Adipose tissue (tissue), 3 donors: ENCODE data around the gene AMBRA1. TPM values are rescaled to one million over a fixed set of nuclear protein-coding genes. Genes with fewer than 3 reads are reported as not detected.

ENCODE experiments used
- H3K27ac ChIP-seq: one replicate; pipeline ENCODE4 v1.5.1; 2013; ENCODE audit warnings: low read depth, low read length
- WGBS, 3 donors: extraction: QIAGEN DNeasy Blood & Tissue Kit; methylation state at CpG; one replicate each; pipeline ENCODE4 v1.1.7; 2013; 5-methylcytosine and 5-hydroxymethylcytosine counted together
- polyA plus RNA-seq, 3 donors: library from polyadenylated mRNA; stranded (reverse); fragments of 200-250 nt; gene quantifications; one replicate each; pipeline ENCODE4 v1.2.3, GENCODE V29; 2013
- donor health status: healthy with polysubstance abuse.
- donor health status: Bipolar disorder and iron deficiency.
- donor health status: healthy.

The AMBRA1 gene
- polyA plus RNA-seq = 10 to 100 TPM in 1 of 3 donors, 1 to 10 TPM in 2; 7.6 to 10.7 (median 9.9) TPM

- WGBS, 3 donors = 1% methylated on average over 52 to 54 of the region's 54 CpGs
These were observed at the start of gene AMBRA1 for GRCh38 chr11:46593550-46594373. Gene AMBRA1 (minus strand): TSS chr11:46594023. CDS start chr11:46548380, 45,643 bp downstream.

GRCh38 chr11:46643531-46643930, 49.7 kb upstream of the AMBRA1 start:
- H3K27ac ChIP-seq = no peak overlapping the region
- WGBS, 3 donors = 80 to 99% (median 99%) methylated on average over 3 of the region's 3 CpGs

More at GRCh38 chr11:46593550-46594373, at the start of gene AMBRA1:
- no peak within 1 kb of the TSS for H3K27ac ChIP-seq

DNA sequence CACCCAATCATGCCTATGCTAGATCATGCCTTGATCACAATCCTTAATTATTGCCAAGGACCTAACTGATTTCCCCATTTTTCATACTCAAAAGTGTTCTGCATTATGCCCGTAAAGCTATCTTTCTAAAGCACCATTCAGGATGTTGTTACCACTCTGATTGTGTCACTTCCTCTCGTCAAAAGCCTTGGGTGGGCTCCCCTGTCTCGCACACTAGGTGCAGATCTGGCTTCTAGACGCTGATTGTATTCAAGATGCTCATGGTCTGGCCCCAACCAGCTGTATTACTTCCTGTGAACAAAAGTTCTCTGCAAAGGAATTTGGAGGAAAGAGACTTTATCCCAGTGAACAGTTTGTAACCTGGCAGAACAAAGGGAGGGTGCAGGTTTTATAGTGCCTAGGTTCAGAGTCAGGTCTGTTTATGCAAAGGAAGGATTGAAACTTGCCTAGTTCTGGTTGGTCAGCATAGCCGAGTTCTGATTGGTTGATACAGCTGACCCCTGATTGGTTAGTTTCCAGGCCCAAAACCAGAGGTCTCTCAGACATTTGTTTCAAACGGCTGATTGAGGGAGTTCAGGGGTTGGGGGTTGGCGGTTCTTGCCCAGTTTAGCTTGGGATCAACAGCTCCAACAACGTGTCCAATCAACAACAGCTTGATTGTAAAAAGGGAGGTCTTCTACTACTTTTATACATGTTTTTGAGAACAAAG, 49.0 kb upstream of the AMBRA1 start:
- no peak overlapping the region for H3K27ac ChIP-seq
- WGBS, 3 donors = 74 to 89% (median 84%) methylated on average over 8 of the region's 8 CpGs

GRCh38 chr11:46641639-46642038, 47.8 kb upstream of the AMBRA1 start:
- 80 to 93% (median 89%) methylated on average over 3 of the region's 3 CpGs for WGBS, 3 donors
- no peak overlapping the region for H3K27ac ChIP-seq

DNA sequence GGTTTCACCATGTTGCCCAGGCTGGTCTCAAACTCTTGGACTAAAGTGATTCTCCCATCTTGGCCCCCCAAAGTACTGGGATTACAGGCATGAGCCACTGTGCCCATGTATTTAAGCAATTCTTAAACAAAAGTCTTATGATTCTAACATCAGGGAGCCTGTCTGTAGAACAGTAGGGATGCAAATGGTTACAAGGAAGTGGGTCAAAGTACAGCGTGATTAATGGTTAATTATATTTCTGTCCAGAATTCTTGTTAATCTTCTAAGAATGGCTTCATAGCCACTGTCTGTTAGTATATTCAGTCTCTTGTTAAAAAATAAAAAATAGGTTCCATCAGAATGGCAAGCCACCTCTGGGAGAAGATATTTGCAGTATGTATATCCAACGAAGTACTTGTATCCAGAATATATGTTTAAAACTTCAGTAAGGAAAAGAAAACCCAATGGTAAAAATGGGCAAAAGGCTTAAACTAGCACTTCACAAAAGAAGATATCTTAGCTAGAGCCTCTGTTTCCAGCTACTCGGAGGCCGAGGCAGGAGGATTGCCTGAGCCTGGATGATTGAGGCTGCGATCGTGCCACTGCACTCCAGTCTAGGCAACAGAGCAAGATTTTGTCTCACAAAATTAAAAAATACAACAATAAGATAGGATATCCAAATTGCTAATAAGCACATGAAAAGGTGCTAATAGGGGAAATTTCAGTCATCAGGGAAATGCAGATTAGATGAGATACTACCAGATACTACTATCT, 46.4 kb upstream of the AMBRA1 start:
- 86 to 93% (median 93%) methylated on average over 6 of the region's 6 CpGs for WGBS, 3 donors

GRCh38 chr11:46639197-46639839, 45.5 kb upstream of the AMBRA1 start:
- 83 to 96% (median 88%) methylated on average over 7 of the region's 7 CpGs for WGBS, 3 donors

More for the DNA sequence above, 46.4 kb upstream of the AMBRA1 start:
- H3K27ac ChIP-seq = no peak overlapping the region

GRCh38 chr11:46637546-46637945, 43.7 kb upstream of the AMBRA1 start:
- no peak overlapping the region for H3K27ac ChIP-seq
- 95 to 99% (median 98%) methylated on average over 5 of the region's 5 CpGs for WGBS, 3 donors

More at GRCh38 chr11:46639197-46639839, 45.5 kb upstream of the AMBRA1 start:
- no peak overlapping the region for H3K27ac ChIP-seq

GRCh38 chr11:46635557-46636139, 41.8 kb upstream of the AMBRA1 start:
- 79 to 87% (median 82%) methylated on average over 5 of the region's 5 CpGs for WGBS, 3 donors
- H3K27ac ChIP-seq = no peak overlapping the region

GRCh38 chr11:46633291-46634217, 39.7 kb upstream of the AMBRA1 start:
- 89 to 96% (median 92%) methylated on average over 22 of the region's 22 CpGs for WGBS, 3 donors
- no peak overlapping the region for H3K27ac ChIP-seq

GRCh38 chr11:46632502-46632901, 38.7 kb upstream of the AMBRA1 start:
- 79 to 95% (median 84%) methylated on average over 1 of the region's 1 CpG for WGBS, 3 donors
- H3K27ac ChIP-seq = no peak overlapping the region

DNA sequence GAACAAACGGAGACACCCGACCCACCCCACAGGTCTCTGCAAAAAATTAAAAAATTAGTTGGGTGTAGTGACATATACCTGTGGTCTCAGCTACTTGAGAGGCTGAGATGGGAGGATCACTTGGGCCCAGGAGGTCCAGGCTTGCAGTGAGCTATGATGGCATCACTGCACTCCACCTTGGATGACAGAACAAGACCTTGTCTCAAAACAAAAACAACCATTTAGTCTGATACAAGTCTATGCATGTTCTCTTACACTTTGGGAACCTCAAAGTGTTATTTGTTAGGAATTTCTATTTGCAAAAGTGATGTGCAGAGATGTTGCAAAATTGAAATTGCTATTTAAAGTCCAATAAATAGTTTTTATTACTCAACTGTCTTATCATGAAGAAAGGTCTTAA, 37.9 kb upstream of the AMBRA1 start:
- no peak overlapping the region for H3K27ac ChIP-seq
- 88 to 90% (median 88%) methylated on average over 2 of the region's 2 CpGs for WGBS, 3 donors

GRCh38 chr11:46630237-46630636, 36.4 kb upstream of the AMBRA1 start:
- WGBS, 3 donors = 98 to 100% (median 100%) methylated on average over 1 of the region's 1 CpG
- no peak overlapping the region for H3K27ac ChIP-seq

DNA sequence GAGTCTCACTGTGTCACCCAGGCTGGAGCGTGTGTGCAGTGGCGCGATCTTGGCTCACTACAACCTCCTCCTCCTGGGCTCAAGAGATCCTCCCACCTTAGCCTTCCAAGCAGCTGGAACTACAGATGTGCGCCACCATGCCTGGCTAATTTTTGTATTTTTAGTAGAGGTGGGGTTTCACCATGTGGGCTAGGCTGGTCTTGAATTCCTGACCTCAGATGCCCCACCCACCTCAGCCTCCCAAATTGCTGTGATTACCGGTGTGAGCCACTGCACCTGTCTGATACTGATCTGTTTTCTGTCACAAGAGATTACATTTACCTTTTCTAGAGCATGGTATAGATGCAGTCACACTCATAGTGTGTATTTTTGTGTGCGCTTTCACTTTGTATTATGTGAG, 35.1 kb upstream of the AMBRA1 start:
- WGBS, 3 donors = 83 to 90% (median 86%) methylated on average over 6 of the region's 6 CpGs
- no peak overlapping the region for H3K27ac ChIP-seq

GRCh38 chr11:46625406-46625805, 31.6 kb upstream of the AMBRA1 start:
- H3K27ac ChIP-seq = no peak overlapping the region
- WGBS, 3 donors = 46 to 92% (median 81%) methylated on average over 3 of the region's 3 CpGs

- WGBS, 3 donors = 41 to 76% (median 71%) methylated on average over 6 of the region's 6 CpGs
These were observed 25.0 kb upstream of the AMBRA1 start for GRCh38 chr11:46618837-46619236.

DNA sequence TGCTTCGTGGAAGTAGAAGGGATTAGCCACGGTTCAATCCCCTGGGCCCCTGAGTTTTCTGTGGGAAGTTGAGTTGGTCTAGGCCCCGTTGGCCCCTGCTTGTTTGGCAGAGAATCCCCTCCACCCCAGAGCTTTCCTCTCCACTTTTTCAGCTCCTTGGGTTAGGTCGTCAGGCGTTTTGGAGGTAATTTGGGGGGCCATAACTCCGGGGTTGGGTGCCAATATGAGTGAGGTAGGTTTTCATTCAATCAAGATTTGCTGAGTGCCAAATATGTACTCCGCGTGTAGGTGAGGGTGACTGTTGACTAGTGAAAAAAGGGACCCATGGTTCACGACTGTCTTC, 24.1 kb upstream of the AMBRA1 start:
- H3K27ac ChIP-seq = peak overlapping the region; percentile 74
- 0 to 3% (median 2%) methylated on average over 9 of the region's 9 CpGs for WGBS, 3 donors

More at GRCh38 chr11:46618837-46619236, 25.0 kb upstream of the AMBRA1 start:
- H3K27ac ChIP-seq = no peak overlapping the region
